Measurements from ENCODE around the gene DDX19B. TPM values are rescaled to one million over a fixed set of nuclear protein-coding genes. Genes with fewer than 3 reads are reported as not detected.
"Not testable (repeated sequence)": the region's sequence is repeated elsewhere in the genome, so short reads cannot be mapped to it uniquely, and the experiment has no call there.

Gene DDX19B
- total RNA-seq: 39.7 and 45.2 TPM in 2 replicates
- long read RNA-seq, transcript DDX19B-201 (12 exons, 3,386 nt): major isoform, 98 of 156 reads
- long read RNA-seq, transcript DDX19B-202 (11 exons, 1,692 nt): minor isoform, 8 of 156 reads
- long read RNA-seq, transcript DDX19B-203 (10 exons, 1,717 nt): minor isoform, 9 of 156 reads
- long read RNA-seq, partial matches to known transcripts: 22 of 156 reads
- long read RNA-seq, other reads (novel, unspliced or antisense): 18 of 156 reads

GRCh38 chr16:70298988-70299938 lies at the start of gene DDX19B:
Gene DDX19B, plus strand, starts transcription at chr16:70299186. Its CDS starts 112 bp downstream, at chr16:70299298.
- Mint-ChIP-seq H3K4me1 (peaks cover 27% of the 10 kb centered on the region), H3K4me3 (peak within 1 kb of the TSS; percentile 96), H3K27ac (ENCODE audit: unreplicated experiment) (peak within 1 kb of the TSS; percentile 98), H3K9me3 (peaks cover 8% of the 10 kb centered on the region), H3K27me3 (ENCODE audit: low read depth) (no peaks in the 10 kb centered on the region), H3K36me3 (ENCODE audit: low read depth) (peaks cover 26% of the 10 kb centered on the region)
- peak; percentile 46 for DNase-seq (ENCODE audit: low read depth, low spot score)
- TF ChIP-seq, protein P1, sequence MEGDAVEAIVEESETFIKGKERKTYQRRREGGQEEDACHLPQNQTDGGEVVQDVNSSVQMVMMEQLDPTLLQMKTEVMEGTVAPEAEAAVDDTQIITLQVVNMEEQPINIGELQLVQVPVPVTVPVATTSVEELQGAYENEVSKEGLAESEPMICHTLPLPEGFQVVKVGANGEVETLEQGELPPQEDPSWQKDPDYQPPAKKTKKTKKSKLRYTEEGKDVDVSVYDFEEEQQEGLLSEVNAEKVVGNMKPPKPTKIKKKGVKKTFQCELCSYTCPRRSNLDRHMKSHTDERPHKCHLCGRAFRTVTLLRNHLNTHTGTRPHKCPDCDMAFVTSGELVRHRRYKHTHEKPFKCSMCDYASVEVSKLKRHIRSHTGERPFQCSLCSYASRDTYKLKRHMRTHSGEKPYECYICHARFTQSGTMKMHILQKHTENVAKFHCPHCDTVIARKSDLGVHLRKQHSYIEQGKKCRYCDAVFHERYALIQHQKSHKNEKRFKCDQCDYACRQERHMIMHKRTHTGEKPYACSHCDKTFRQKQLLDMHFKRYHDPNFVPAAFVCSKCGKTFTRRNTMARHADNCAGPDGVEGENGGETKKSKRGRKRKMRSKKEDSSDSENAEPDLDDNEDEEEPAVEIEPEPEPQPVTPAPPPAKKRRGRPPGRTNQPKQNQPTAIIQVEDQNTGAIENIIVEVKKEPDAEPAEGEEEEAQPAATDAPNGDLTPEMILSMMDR (conservative IDR thresholded peaks at IDR 0.05): no peak

- H3K4me3 Mint-ChIP-seq: peak overlapping the region; percentile 72
- H3K9me3 Mint-ChIP-seq, H3K4me1 Mint-ChIP-seq: not testable (repeated sequence)
Observed at GRCh38 chr16:70249697-70250096, 49.3 kb upstream of the DDX19B start.

DNA sequence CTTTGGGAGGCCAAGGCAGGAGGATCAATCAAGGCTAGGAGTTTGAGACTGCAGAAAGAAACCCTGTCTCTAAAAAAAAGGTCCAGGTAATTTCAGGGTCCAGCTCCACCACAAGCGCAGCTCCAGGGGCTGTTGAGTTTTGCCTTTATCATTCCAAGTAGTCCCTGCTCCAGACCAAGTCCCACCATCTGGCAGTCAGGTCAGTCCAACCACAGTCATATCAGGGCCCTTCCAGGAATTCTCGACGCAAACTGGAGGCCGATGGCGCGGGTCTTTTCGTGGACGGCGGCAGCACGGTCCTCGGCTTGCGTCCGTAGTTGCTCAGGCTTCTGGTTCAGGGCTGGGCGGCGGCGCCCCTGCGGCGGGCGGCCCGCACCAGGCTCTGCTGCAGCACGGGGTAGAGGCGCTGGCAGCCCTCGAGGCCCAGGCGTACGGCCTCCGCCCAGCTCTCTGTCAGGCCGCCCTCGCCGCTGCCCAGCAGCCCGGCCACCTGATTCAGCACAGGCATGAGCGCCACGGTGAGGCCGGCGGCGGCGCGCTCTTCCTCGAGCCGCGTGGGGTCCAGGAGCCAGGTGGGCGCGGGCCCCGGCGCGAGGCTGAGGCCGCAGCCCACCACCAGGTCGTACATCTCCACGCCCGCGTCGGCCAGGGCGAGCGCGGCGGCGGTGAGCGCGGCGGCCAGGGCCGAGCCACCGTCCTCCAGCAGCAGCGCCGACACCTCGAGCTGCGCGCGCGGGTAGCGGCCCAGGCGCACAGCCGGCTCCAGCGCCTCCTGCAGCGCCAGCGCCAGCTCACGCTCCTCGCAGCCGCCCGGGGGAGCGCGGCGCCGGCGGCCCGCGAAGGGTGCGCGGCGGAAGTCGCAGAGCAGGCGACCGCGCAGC lies 48.0 kb upstream of the DDX19B start:
- H3K4me1 Mint-ChIP-seq: peaks cover 9% of the 10 kb centered on the region
- peaks cover 4% of the 10 kb centered on the region for H3K27me3 Mint-ChIP-seq (ENCODE audit: low read depth)
- H3K9me3 Mint-ChIP-seq: no peaks in the 10 kb centered on the region
- TF ChIP-seq, protein P1 (conservative IDR thresholded peaks at IDR 0.05): no peak
- peaks cover 18% of the 10 kb centered on the region for H3K36me3 Mint-ChIP-seq (ENCODE audit: low read depth)
- peak overlapping the region; percentile 86 for H3K4me3 Mint-ChIP-seq
- H3K27ac Mint-ChIP-seq (ENCODE audit: unreplicated experiment): peak overlapping the region; percentile 27
- DNase-seq (ENCODE audit: low read depth, low spot score): peak; percentile 25

More at GRCh38 chr16:70249697-70250096, 49.3 kb upstream of the DDX19B start:
- not testable (repeated sequence) for DNase-seq (ENCODE audit: low read depth, low spot score); H3K27ac Mint-ChIP-seq (ENCODE audit: unreplicated experiment); H3K27me3 Mint-ChIP-seq (ENCODE audit: low read depth)
- H3K36me3 Mint-ChIP-seq (ENCODE audit: low read depth): peaks cover 18% of the 10 kb centered on the region

DNA sequence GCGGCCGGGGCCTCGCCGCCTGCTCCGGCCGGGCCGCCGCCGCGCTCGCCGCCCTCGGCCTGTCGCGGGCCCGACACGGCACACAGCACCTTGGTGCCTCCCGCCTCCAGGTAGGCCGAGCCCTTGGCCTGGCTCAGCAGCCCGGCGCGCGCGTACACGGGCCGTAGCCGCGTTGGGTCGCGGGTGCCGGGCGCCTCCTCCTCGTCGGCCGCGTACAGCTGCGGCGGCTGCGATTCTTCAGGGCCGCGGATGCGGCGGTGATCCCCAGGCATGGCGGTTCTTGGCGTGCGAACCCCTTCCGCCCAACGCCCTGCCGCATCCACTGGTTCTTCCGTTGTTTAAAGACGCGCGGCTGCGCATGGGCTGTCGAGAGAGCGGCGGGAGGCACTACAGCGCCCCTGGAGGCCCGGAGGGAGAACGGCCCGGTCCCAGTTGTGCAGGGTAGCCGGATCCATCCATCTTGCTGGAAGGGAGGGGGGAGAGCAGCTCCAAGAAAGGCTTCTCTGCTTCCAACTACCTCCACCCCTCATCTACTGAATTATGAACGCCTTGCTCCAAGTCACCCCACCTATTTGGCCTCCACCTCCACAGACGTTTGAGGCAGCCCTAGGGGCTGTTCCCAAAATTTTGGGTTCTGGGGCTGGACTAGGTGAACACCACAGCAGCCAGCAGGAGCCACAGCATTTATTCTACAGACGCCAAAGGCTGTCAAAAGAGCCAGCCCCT lies 47.2 kb upstream of the DDX19B start, which contains the start of gene EXOSC6:
TSS of gene EXOSC6 (minus strand) at position 312 of the 726 bp plus-strand sequence. CDS start at position 272, 40 bp downstream.
- Mint-ChIP-seq H3K4me3 (peak within 1 kb of the TSS; percentile 97), H3K27me3 (ENCODE audit: low read depth) (peaks cover 4% of the 10 kb centered on the region), H3K4me1 (peaks cover 9% of the 10 kb centered on the region), H3K27ac (ENCODE audit: unreplicated experiment) (peak within 1 kb of the TSS; percentile 96), H3K36me3 (ENCODE audit: low read depth) (peaks cover 18% of the 10 kb centered on the region), H3K9me3 (no peaks in the 10 kb centered on the region)
- peak; percentile 92 for DNase-seq (ENCODE audit: low read depth, low spot score)
- TF ChIP-seq, protein P1 (conservative IDR thresholded peaks at IDR 0.05): peak; percentile 95

GRCh38 chr16:70252355-70252988 lies 46.5 kb upstream of the DDX19B start:
- H3K9me3 Mint-ChIP-seq: no peaks in the 10 kb centered on the region
- peak; percentile 29 for DNase-seq (ENCODE audit: low read depth, low spot score)
- H3K27ac Mint-ChIP-seq (ENCODE audit: unreplicated experiment): no peak overlapping the region

More at GRCh38 chr16:70252355-70252988, 46.5 kb upstream of the DDX19B start:
- Mint-ChIP-seq H3K36me3 (ENCODE audit: low read depth) (peaks cover 18% of the 10 kb centered on the region), H3K4me3 (peak overlapping the region; percentile 97), H3K4me1 (peaks cover 9% of the 10 kb centered on the region), H3K27me3 (ENCODE audit: low read depth) (peaks cover 4% of the 10 kb centered on the region)
- TF ChIP-seq, protein P1 (conservative IDR thresholded peaks at IDR 0.05): peak; percentile 54
